HG03378 (cell line): ENCODE data around the gene KRTAP12-3.
"Not testable (repeated sequence)": the region's sequence is repeated elsewhere in the genome, so short reads cannot be mapped to it uniquely, and the experiment has no call there.

Experiments used
- ATAC-seq: cut with Tn5 transposase; IDR thresholded peaks from one replicate; pipeline ENCODE4 v1.9.1; 2021; ENCODE audit warnings: mild to moderate bottlenecking, moderate library complexity; ENCODE audit not compliant: unreplicated experiment

The KRTAP12-3 gene

DNA sequence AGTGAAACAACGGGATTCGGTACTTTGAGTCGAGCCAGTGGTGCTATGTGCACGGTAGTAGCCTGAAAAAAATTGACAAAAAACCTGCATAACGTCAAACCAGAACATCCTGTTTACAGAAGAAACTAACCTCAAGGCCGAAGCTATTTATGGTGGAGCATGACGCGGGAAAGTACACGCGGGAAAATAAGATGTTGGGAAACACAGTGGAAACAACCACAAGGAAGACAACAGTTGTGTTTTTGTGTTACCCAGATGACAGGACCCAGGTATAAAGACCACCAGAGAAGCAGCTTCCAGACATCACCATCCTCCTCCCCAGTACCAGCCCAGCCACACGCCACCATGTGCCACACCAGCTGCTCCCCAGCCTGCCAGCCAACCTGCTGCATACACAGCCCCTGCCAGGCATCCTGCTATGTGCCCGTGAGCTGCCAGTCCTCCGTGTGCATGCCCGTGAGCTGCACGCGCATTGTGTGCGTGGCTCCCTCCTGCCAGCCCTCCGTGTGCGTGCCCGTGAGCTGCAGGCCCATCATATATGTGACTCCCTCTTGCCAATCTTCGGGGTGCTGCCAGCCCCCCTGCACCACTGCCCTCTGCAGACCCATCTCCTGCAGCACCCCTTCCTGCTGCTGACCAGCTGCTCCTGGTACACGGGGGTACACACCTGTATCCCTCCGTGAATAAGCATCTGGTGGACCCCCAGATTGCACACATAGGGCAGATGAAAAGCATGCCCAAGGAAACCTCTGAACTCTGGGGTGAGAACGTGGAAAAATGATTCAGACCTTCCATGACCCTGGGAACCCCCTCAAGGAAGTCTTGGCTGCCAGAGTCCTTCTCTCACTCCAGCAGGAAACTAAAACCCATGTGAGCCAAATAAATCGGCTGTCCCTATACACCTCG, at the start of gene KRTAP12-3:
Gene KRTAP12-3 (plus strand): TSS at position 298 of the 906 bp plus-strand sequence. CDS start 48 bp downstream, at position 346.
- ATAC-seq = no peak

GRCh38 chr21:44609193-44609592, 48.5 kb upstream of the KRTAP12-3 start:
- ATAC-seq = no peak

DNA sequence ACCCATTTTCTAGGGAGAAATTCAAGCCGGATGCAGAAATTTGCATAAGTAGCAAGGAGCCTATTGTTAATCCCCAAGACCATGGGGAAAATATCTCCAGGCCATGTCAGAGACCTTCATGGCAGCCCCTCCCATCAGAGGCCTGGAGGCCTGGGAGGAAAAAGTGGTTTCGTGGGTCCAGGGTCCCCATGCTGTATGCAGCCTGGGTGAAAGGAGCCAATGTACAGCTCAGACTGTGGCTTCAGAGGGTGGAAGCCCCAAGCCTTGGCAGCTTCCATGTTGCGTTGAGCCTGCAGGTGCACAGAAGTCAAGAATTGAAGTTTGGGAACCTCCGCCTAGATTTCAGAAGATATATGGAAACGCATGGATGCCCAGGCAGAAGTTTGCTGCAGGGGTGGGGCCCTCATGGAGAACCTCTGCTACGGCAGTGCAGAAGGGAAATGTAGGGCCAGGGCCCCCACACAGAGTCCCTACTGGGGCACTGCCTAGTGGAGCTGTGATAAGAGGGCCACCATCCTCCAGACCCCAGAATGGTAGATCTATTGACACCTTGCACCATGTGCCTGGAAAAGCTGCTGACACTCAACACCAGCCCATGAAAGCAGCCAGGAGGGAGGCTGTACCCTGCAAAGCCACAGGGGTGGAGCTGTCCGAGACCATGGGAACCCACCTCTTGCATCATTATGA, 47.4 kb upstream of the KRTAP12-3 start:
- ATAC-seq = not testable (repeated sequence)

DNA sequence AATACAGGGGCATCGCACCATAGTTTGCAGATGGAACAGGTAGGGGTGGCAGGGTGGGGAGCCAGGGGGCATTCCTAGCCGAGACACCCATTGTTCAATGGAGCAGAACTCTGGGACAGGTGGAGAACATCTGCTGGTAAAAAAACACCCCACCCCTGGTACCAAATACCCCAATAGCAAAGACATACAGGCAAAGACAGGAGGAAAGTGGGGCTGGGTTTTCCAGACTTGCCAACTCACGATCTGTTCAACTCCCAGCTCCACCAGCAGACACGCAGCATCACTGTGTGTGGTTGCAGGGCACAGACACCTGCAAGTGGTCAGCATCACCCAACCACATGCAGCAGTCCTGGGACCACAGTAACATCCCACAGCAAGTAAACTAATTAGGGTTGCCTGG, 46.2 kb upstream of the KRTAP12-3 start:
- no peak for ATAC-seq

DNA sequence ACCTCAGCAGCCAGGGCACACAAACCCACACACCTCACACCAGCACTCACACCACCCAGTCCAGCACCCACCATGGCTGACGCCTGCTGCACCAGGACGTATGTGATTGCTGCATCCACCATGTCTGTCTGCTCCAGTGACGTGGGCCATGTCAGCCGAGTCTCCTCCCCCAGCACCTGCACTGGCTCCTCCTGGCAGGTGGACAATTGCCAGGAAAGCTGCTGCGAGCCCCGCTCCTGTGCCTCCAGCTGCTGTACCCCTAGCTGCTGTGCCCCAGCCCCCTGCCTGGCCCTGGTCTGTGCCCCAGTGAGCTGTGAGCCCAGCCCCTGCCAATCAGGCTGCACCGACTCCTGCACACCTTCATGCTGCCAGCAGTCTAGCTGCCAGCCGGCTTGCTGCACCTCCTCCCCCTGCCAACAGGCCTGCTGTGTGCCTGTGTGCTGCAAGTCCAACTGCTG, 45.7 kb upstream of the KRTAP12-3 start, which contains the start of gene KRTAP10-8:
Gene KRTAP10-8 (plus strand): TSS at position 51 of the 458 bp plus-strand sequence. CDS start 22 bp downstream, at position 73.
- ATAC-seq = no peak

- ATAC-seq = no peak
These were observed 45.0 kb upstream of the KRTAP12-3 start for GRCh38 chr21:44612669-44613229.

DNA sequence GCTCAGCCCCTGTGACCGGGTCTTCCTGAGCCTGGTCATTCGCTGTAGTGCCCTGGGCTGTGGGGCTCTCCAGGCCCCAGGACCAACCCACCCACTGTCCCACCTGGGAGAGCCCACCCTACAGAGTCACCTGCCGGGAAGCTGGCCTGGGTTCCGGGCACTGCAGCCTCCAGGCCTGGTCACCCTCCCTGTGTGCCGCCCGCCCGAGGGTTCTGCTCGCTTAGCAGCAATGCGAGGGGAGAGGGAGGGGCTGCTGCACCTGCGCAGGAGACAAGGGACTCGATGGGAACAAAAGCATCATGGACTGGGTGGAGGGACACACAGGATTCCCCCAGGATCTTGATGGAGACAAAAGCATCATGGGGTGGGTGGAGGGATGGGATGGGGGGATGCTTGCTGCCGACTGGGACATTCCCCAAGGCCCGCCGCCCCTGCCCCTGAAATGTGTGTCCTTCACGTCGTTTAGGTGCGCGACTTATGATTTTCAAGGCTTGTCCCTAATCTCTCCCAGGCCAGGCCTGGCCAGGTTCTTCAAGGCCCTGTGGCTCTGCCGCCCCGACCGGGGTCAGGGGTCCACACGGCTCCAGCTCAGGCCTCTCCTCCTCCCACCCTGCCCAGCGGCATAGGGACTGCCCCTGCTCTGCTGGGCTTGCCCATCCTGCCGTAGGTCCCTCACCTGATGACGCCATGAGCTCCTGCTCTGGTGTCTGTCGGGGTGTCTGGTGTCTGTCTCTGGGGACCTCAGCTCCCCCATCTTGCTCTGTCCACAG, 44.2 kb upstream of the KRTAP12-3 start:
- no peak for ATAC-seq

DNA sequence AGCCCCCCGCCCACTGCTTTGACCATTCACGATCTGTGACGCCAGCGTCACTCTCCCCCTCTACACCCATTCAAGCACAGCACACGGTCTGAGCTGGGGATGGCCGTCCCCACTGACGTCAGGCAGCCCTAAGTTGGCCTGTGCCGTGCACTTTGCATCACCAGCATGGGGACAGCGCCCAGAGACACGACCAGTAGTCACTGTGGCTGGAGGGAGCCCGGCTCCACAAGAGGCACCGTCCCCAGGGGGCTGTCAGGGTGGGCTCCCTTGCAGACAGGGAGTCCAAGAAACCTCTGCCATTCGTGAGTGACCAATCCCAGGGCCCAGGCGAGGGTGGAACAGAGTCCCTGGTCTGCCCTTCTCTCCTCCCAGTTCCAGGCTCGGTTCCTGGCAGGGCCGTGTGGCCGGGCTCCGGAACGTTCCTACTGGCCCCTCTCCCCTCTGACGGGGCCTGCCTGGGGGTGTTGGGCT, 43.5 kb upstream of the KRTAP12-3 start:
- ATAC-seq = no peak

DNA sequence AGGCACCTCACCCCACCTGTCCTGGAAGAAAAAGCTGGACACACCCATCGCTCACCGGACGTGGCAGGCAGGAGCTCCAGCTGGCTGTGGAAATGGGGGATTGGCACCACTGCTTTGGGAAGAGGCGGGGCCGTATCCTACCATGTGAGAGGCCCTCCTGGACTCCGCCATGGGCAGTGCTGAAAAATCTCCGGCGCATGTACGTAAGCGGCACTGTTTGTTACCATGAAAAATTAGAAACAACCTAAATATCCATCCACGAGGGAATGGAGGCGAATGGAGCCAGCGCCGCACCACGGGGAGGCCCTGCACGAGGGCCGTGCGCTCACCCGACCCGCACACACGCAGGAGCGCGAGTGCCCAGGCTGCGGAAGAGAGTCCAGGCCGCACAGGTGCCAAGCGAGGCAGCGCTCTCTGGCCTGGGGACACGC, 42.8 kb upstream of the KRTAP12-3 start:
- no peak for ATAC-seq

DNA sequence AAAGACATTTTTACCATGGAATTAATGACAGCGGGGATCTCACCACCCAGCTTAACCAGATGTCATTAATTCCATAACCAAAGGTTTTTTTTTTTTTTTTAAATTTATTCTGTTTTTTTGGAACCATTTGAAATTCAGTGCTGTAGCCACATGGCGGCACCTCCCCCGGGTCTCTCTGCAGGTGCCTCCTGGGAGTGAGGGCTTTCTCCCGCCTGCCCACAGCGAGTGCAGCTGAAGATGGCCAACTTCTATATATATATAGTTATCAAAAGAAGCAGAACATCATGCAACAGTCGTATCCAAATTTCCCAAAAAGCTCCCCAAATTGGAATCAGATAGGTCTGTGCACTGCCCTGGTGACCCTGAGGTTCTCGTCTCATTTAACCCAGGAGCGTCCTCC, 42.3 kb upstream of the KRTAP12-3 start:
- no peak for ATAC-seq

- ATAC-seq = no peak
These were observed 41.7 kb upstream of the KRTAP12-3 start for GRCh38 chr21:44615911-44616590.

- ATAC-seq = no peak
These were observed 41.2 kb upstream of the KRTAP12-3 start for GRCh38 chr21:44616591-44616926.

GRCh38 chr21:44617071-44617501, 40.6 kb upstream of the KRTAP12-3 start:
- ATAC-seq = no peak

- no peak for ATAC-seq
These were observed 39.2 kb upstream of the KRTAP12-3 start for GRCh38 chr21:44618504-44618903.

GRCh38 chr21:44618909-44619308, 38.8 kb upstream of the KRTAP12-3 start:
- ATAC-seq = no peak

DNA sequence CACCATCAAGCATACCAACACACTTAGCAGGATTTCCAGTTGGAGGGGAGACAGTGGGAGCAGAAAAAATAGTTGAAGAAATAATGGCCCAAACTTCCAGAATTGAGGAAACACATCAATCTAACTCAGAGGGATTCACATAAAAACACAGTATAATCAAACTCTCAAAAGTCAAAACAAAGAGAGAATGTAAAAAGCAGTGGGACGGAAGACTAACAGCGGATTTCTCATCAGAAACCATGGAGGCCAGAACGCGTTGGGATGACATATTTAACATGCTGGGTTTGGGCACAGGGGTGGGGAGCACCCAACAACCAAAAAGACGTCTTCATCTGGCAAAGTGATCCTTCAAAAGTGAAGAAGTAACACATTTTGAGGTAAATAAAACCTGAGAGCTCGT, 37.8 kb upstream of the KRTAP12-3 start:
- ATAC-seq = no peak

- no peak for ATAC-seq
These were observed 34.2 kb upstream of the KRTAP12-3 start for GRCh38 chr21:44623575-44623974.

GRCh38 chr21:44625756-44626155, 32.0 kb upstream of the KRTAP12-3 start:
- no peak for ATAC-seq

DNA sequence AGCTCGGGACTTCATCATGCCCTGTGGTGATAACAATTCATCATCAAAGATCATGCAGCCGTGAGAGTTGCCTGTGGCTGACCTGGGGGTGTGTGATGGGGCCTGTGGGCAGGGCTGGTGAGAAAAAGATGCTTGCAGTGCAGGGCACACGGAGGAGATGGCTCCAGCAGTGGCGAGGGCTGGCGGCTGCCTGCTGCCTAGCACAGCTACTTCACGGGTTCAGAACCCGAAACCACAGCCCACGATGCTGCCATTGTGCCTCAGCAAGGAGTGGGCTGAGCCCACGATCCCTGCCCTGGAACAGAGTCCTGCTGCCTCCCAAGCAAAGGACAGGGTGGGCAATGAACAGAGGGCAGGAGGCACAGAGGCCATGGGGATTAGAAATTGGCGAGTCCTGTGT, 31.5 kb upstream of the KRTAP12-3 start:
- ATAC-seq = no peak

DNA sequence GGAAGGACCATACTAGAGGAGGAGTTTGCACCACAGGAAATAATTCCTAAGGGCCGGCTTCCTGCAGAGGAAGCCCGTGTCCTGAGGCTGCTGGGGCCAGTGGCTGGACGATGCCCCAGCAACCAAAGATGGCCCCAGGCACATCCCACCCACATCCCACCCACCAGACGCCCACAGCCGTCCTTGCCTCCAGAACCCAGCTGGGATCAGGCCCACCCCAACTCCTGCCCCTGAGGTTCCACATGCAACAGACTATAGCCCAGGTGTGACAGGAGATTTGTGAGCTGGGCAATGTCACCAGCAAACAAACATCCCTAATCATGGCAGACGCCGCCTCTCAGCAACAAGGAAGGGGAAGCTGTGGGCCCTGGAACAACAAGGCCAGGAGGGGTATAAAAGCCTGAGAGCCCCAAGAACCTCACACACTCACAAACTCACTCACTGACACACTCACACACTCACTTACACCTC, 31.0 kb upstream of the KRTAP12-3 start, which contains the start of gene KRTAP10-9:
Gene KRTAP10-9 (plus strand): TSS at position 421 of the 471 bp plus-strand sequence. CDS start 79 bp downstream, outside the sequence.
- no peak for ATAC-seq
